ENCODE measurements around the gene RIPPLY2. TPM values are rescaled to one million over a fixed set of nuclear protein-coding genes. Genes with fewer than 3 reads are reported as not detected.

RIPPLY2 gene
- total RNA-seq, 2 donors from 2014 or later: 0.07 to 1.2 TPM

- no peak for DNase-seq
- Mint-ChIP-seq H3K27ac (no peak overlapping the region), H3K36me3 (ENCODE audit: low read depth) (no peaks in the 10 kb centered on the region), H3K9me3 (no peaks in the 10 kb centered on the region), H3K4me1 (peaks cover 4% of the 10 kb centered on the region), H3K27me3 (ENCODE audit: insufficient read depth) (no peaks in the 10 kb centered on the region), H3K4me3 (no peak overlapping the region)
- H3K36me3 ChIP-seq (ENCODE audit: control insufficient read depth, insufficient read depth, low read length): no peaks in the 10 kb centered on the region
- H3K27me3 ChIP-seq (ENCODE audit: control insufficient read depth, insufficient read depth, low read length, poor library complexity, severe bottlenecking): no peaks in the 10 kb centered on the region
- H3K9ac ChIP-seq (ENCODE audit: extremely low read depth, low read length, poor library complexity, severe bottlenecking): no peak overlapping the region
- H3K27ac ChIP-seq (ENCODE audit: low read depth, low read length): no peak overlapping the region
- no peaks in the 10 kb centered on the region for H3K4me1 ChIP-seq (ENCODE audit: control insufficient read depth, insufficient read depth, low read length)
- 55 to 93% methylated on average over 1 to 2 of the region's 2 CpGs for WGBS, 2 experiments (ENCODE audit: insufficient coverage in 1 of 2, insufficient read length in 1 of 2)
- no peaks in the 10 kb centered on the region for H3K9me3 ChIP-seq (ENCODE audit: control insufficient read depth, low read length)
- H3K4me3 ChIP-seq (ENCODE audit: low read length): no peak overlapping the region
- TF ChIP-seq, protein P1, sequence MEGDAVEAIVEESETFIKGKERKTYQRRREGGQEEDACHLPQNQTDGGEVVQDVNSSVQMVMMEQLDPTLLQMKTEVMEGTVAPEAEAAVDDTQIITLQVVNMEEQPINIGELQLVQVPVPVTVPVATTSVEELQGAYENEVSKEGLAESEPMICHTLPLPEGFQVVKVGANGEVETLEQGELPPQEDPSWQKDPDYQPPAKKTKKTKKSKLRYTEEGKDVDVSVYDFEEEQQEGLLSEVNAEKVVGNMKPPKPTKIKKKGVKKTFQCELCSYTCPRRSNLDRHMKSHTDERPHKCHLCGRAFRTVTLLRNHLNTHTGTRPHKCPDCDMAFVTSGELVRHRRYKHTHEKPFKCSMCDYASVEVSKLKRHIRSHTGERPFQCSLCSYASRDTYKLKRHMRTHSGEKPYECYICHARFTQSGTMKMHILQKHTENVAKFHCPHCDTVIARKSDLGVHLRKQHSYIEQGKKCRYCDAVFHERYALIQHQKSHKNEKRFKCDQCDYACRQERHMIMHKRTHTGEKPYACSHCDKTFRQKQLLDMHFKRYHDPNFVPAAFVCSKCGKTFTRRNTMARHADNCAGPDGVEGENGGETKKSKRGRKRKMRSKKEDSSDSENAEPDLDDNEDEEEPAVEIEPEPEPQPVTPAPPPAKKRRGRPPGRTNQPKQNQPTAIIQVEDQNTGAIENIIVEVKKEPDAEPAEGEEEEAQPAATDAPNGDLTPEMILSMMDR (conservative IDR thresholded peaks at IDR 0.05): no peak
Observed at GRCh38 chr6:83815631-83816272, 37.4 kb upstream of the RIPPLY2 start.

GRCh38 chr6:83822629-83823169, 30.5 kb upstream of the RIPPLY2 start:
- TF ChIP-seq, protein P1 (conservative IDR thresholded peaks at IDR 0.05): no peak
- Mint-ChIP-seq H3K36me3 (ENCODE audit: low read depth) (no peaks in the 10 kb centered on the region), H3K27me3 (ENCODE audit: insufficient read depth) (no peaks in the 10 kb centered on the region), H3K4me1 (peaks cover 28% of the 10 kb centered on the region), H3K4me3 (no peak overlapping the region), H3K9me3 (no peaks in the 10 kb centered on the region), H3K27ac (no peak overlapping the region)
- Histone ChIP-seq H3K27ac (ENCODE audit: low read depth, low read length) (no peak overlapping the region), H3K27me3 (ENCODE audit: control insufficient read depth, insufficient read depth, low read length, poor library complexity, severe bottlenecking) (no peaks in the 10 kb centered on the region), H3K4me1 (ENCODE audit: control insufficient read depth, insufficient read depth, low read length) (peaks cover 10% of the 10 kb centered on the region), H3K4me3 (ENCODE audit: low read length) (no peak overlapping the region), H3K9ac (ENCODE audit: extremely low read depth, low read length, poor library complexity, severe bottlenecking) (no peak overlapping the region), H3K9me3 (ENCODE audit: control insufficient read depth, low read length) (peaks cover 6% of the 10 kb centered on the region), H3K36me3 (ENCODE audit: control insufficient read depth, insufficient read depth, low read length) (no peaks in the 10 kb centered on the region)
- WGBS, 2 experiments (ENCODE audit: insufficient coverage in 1 of 2, insufficient read length in 1 of 2): 91% methylated on average over 3 of the region's 3 CpGs; no CpG with 5 or more reads in 1 of the 2 experiments
- DNase-seq: no peak

DNA sequence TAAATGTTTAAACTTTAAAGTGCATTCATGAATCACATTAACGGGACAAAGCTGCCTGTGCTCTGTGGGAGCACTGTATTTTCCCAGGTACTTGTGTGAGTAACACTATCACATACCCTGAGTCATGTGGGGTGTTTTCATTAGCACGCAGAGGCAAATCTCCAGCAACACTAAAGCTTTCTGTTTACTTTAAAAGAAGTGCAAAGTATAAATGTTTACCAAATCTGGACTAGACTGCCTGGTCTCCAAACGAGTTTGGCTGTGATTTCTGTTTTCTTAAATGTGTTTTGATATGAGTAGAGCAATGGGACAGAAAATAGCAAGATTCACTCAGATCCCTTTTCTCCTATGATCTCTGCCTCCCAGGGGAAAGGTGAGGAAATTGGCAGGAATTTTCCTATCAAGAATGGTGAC, 28.8 kb upstream of the RIPPLY2 start:
- WGBS, 2 experiments (ENCODE audit: insufficient coverage in 1 of 2, insufficient read length in 1 of 2): 30 to 39% methylated on average over 2 to 3 of the region's 3 CpGs
- H3K27me3 Mint-ChIP-seq (ENCODE audit: insufficient read depth): no peaks in the 10 kb centered on the region
- no peak overlapping the region for H3K27ac ChIP-seq (ENCODE audit: low read depth, low read length)

More for the DNA sequence above, 28.8 kb upstream of the RIPPLY2 start:
- H3K27me3 ChIP-seq (ENCODE audit: control insufficient read depth, insufficient read depth, low read length, poor library complexity, severe bottlenecking): no peaks in the 10 kb centered on the region
- peaks cover 28% of the 10 kb centered on the region for H3K4me1 Mint-ChIP-seq
- no peak overlapping the region for H3K4me3 Mint-ChIP-seq
- peaks cover 6% of the 10 kb centered on the region for H3K9me3 ChIP-seq (ENCODE audit: control insufficient read depth, low read length)
- no peaks in the 10 kb centered on the region for H3K9me3 Mint-ChIP-seq
- H3K4me3 ChIP-seq (ENCODE audit: low read length): peak overlapping the region; percentile 9
- no peaks in the 10 kb centered on the region for H3K36me3 ChIP-seq (ENCODE audit: control insufficient read depth, insufficient read depth, low read length)
- no peak for DNase-seq
- no peaks in the 10 kb centered on the region for H3K36me3 Mint-ChIP-seq (ENCODE audit: low read depth)
- peak overlapping the region; percentile 59 for H3K27ac Mint-ChIP-seq
- H3K9ac ChIP-seq (ENCODE audit: extremely low read depth, low read length, poor library complexity, severe bottlenecking): no peak overlapping the region
- peaks cover 10% of the 10 kb centered on the region for H3K4me1 ChIP-seq (ENCODE audit: control insufficient read depth, insufficient read depth, low read length)
- TF ChIP-seq, protein P1 (conservative IDR thresholded peaks at IDR 0.05): no peak
